ENCODE data around the gene TMEM178B. TPM values are rescaled to one million over a fixed set of nuclear protein-coding genes. Genes with fewer than 3 reads are reported as not detected.
"Not testable (repeated sequence)": the region's sequence is repeated elsewhere in the genome, so short reads cannot be mapped to it uniquely, and the experiment has no call there.

The TMEM178B gene
- polyA plus RNA-seq, 4 donors, result 0.30 to 0.69 TPM; not detected in 2

DNA sequence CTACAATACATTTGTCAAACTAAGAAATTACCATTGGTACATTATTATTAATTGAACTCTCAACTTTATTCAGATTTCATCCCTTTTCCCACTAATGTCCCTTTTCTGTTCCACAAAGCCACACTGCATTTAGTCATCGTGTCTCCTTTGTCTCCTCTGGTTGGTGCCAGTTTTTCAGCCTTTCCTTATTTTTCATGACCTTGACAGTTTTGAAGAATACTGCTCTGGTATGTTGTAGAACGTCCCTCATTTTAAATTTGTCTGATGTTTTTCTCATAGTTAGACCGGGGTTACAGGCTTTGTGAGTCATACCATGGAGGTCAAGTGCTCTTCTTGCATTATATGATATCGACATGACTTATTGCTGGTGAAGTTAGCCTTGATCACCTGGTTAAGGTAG, 304.0 kb downstream of the TMEM178B start:
- H3K27me3 ChIP-seq (ENCODE audit: control insufficient read depth in 3 of 3, insufficient read depth in 3 of 3, low read length in 3 of 3), result peaks cover 0 to 3% (median 0%) of the 10 kb centered on the region in 3 donors
- H3K4me1 ChIP-seq (ENCODE audit: control insufficient read depth in 3 of 3, insufficient read depth in 2 of 3, low read depth in 1 of 3, low read length in 2 of 3), result no peaks in the 10 kb centered on the region
- H3K27ac ChIP-seq (ENCODE audit: low read depth in 1 of 3, low read length in 2 of 3), result no peak overlapping the region
- DNase-seq, result no peak
- WGBS, 3 donors, result 69 to 79% (median 76%) methylated on average over 4 of the region's 4 CpGs
- no peaks in the 10 kb centered on the region for H3K36me3 ChIP-seq (ENCODE audit: control insufficient read depth in 3 of 3, insufficient read depth in 2 of 3, low read depth in 1 of 3, low read length in 3 of 3)
- FAIRE-seq, result no peak
- no peak overlapping the region for H3K4me3 ChIP-seq (ENCODE audit: low read depth in 1 of 3, low read length in 3 of 3)
- H3K9me3 ChIP-seq (ENCODE audit: control insufficient read depth in 2 of 2, insufficient read depth in 1 of 2, low read depth in 1 of 2, low read length in 1 of 2), result peaks cover 0 to 2% of the 10 kb centered on the region in 2 donors

DNA sequence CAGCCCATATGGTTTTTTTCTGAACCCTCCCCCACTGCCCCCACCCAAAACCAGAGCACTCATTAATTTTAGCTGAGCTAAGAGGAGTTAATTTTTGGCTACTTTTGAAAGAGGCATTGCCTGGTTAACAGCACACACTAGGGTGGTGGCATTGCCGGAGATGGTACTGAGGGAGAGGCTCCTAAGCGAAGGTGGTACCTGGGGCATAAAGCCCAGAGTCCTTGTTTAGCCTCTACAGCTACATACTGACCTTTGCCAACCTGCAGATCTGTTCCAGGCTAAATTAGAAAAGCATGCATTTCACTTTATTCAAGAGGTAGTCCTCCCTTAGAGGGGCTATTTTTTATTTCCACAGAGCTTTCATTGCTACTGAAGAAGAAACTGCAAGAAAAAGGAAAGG, 304.5 kb downstream of the TMEM178B start:
- WGBS, 3 donors, result 87 to 92% (median 90%) methylated on average over 2 of the region's 2 CpGs
- no peaks in the 10 kb centered on the region for H3K36me3 ChIP-seq (ENCODE audit: control insufficient read depth in 3 of 3, insufficient read depth in 2 of 3, low read depth in 1 of 3, low read length in 3 of 3)
- peaks cover 0 to 3% (median 0%) of the 10 kb centered on the region in 3 donors for H3K27me3 ChIP-seq (ENCODE audit: control insufficient read depth in 3 of 3, insufficient read depth in 3 of 3, low read length in 3 of 3)
- H3K27ac ChIP-seq (ENCODE audit: low read depth in 1 of 3, low read length in 2 of 3), result no peak overlapping the region
- no peak for DNase-seq
- no peaks in the 10 kb centered on the region for H3K4me1 ChIP-seq (ENCODE audit: control insufficient read depth in 3 of 3, insufficient read depth in 2 of 3, low read depth in 1 of 3, low read length in 2 of 3)
- no peak overlapping the region for H3K4me3 ChIP-seq (ENCODE audit: low read depth in 1 of 3, low read length in 3 of 3)
- FAIRE-seq, result no peak
- peaks cover 0 to 2% of the 10 kb centered on the region in 2 donors for H3K9me3 ChIP-seq (ENCODE audit: control insufficient read depth in 2 of 2, insufficient read depth in 1 of 2, low read depth in 1 of 2, low read length in 1 of 2)

DNA sequence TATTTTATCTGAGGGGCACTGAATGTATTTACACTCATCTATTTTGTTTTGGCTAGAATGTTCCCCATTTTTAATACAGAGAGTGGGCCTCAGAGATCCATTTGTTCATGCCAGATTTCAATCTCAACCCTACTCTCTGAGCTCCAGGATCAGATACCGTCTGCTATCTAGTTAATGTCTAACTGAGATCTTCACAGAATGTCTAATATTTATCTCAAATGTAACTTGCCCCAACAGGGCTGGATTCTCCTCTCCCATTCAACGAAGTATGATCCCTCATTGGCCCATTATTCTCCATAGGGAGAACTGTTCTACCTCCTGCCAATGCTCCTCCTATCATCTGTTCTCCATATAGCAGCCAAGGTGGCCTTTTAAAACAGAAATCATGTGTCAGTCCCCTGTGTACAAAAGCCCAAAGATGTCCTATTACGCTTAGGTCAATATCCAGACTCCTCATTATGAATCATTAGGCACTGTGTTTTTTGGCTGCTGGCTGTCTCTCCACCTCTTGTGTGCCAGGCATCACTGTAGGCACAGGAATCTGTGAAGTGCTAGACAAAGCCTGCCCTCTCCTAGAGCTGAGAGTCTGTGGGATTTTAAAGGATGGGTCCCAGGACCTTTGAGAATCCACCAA, 308.0 kb downstream of the TMEM178B start:
- DNase-seq, result no peak
- H3K27ac ChIP-seq (ENCODE audit: low read depth in 1 of 3, low read length in 2 of 3), result no peak overlapping the region

DNA sequence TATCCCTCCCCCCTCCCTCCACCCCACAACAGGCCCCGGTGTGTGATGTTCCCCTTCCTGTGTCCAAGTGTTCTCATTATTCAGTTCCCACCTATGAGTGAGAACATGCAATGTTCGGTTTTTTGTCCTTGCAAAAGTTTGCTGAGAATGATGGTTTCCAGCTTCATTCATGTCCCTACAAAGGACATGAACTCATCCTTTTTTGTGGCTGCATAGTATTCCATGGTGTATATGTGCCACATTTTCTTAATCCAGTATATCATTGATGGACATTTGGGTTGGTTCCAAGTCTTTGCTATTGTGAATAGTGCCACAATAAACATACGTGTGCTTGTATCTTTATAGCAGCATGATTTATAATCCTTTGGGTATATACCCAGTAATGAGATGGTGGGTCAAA, 309.5 kb downstream of the TMEM178B start:
- H3K9me3 ChIP-seq (ENCODE audit: control insufficient read depth in 2 of 2, insufficient read depth in 1 of 2, low read depth in 1 of 2, low read length in 1 of 2); H3K4me3 ChIP-seq (ENCODE audit: low read depth in 1 of 3, low read length in 3 of 3); H3K27me3 ChIP-seq (ENCODE audit: control insufficient read depth in 3 of 3, insufficient read depth in 3 of 3, low read length in 3 of 3); H3K4me1 ChIP-seq (ENCODE audit: control insufficient read depth in 3 of 3, insufficient read depth in 2 of 3, low read depth in 1 of 3, low read length in 2 of 3); DNase-seq; H3K27ac ChIP-seq (ENCODE audit: low read depth in 1 of 3, low read length in 2 of 3); H3K36me3 ChIP-seq (ENCODE audit: control insufficient read depth in 3 of 3, insufficient read depth in 2 of 3, low read depth in 1 of 3, low read length in 3 of 3); FAIRE-seq: not testable (repeated sequence)
- 72 to 93% (median 81%) methylated on average over 2 to 3 of the region's 3 CpGs for WGBS, 3 donors

More for the DNA sequence above, 308.0 kb downstream of the TMEM178B start:
- Histone ChIP-seq H3K4me3 (ENCODE audit: low read depth in 1 of 3, low read length in 3 of 3) (no peak overlapping the region), H3K9me3 (ENCODE audit: control insufficient read depth in 2 of 2, insufficient read depth in 1 of 2, low read depth in 1 of 2, low read length in 1 of 2) (peaks cover 0 to 2% of the 10 kb centered on the region in 2 donors), H3K4me1 (ENCODE audit: control insufficient read depth in 3 of 3, insufficient read depth in 2 of 3, low read depth in 1 of 3, low read length in 2 of 3) (no peaks in the 10 kb centered on the region), H3K36me3 (ENCODE audit: control insufficient read depth in 3 of 3, insufficient read depth in 2 of 3, low read depth in 1 of 3, low read length in 3 of 3) (no peaks in the 10 kb centered on the region), H3K27me3 (ENCODE audit: control insufficient read depth in 3 of 3, insufficient read depth in 3 of 3, low read length in 3 of 3) (peaks cover 0 to 3% (median 0%) of the 10 kb centered on the region in 3 donors)
- no peak for FAIRE-seq
- WGBS, 3 donors, result 38 to 62% (median 45%) methylated on average over 3 of the region's 3 CpGs

DNA sequence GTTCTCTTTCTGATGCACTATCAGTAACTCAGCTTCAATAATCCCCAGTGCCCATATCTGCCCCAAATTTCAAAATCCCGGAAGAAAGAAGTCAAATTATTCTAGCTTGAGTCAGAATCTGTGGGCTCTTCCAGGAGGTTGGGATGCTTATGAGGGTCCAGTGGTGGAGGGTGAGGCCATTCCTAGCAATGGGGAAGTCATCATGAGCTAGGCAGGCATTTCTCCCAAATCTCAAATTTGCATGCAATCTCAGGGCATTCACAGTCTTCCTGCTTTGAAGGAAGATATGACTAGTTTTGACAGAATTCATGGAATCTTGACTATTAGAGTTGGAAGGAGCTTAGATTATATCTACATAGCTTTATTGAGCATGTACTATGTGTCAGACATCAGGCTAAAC, 313.0 kb downstream of the TMEM178B start:
- Histone ChIP-seq H3K27ac (ENCODE audit: low read depth in 1 of 3, low read length in 2 of 3) (no peak overlapping the region), H3K9me3 (ENCODE audit: control insufficient read depth in 2 of 2, insufficient read depth in 1 of 2, low read depth in 1 of 2, low read length in 1 of 2) (peaks cover 0 to 2% of the 10 kb centered on the region in 2 donors), H3K4me1 (ENCODE audit: control insufficient read depth in 3 of 3, insufficient read depth in 2 of 3, low read depth in 1 of 3, low read length in 2 of 3) (no peaks in the 10 kb centered on the region), H3K4me3 (ENCODE audit: low read depth in 1 of 3, low read length in 3 of 3) (no peak overlapping the region), H3K27me3 (ENCODE audit: control insufficient read depth in 3 of 3, insufficient read depth in 3 of 3, low read length in 3 of 3) (no peaks in the 10 kb centered on the region), H3K36me3 (ENCODE audit: control insufficient read depth in 3 of 3, insufficient read depth in 2 of 3, low read depth in 1 of 3, low read length in 3 of 3) (no peaks in the 10 kb centered on the region)
- FAIRE-seq (no peak), DNase-seq (no peak)
- WGBS, 3 donors, result 61 to 98% (median 95%) methylated on average over 1 of the region's 1 CpG

DNA sequence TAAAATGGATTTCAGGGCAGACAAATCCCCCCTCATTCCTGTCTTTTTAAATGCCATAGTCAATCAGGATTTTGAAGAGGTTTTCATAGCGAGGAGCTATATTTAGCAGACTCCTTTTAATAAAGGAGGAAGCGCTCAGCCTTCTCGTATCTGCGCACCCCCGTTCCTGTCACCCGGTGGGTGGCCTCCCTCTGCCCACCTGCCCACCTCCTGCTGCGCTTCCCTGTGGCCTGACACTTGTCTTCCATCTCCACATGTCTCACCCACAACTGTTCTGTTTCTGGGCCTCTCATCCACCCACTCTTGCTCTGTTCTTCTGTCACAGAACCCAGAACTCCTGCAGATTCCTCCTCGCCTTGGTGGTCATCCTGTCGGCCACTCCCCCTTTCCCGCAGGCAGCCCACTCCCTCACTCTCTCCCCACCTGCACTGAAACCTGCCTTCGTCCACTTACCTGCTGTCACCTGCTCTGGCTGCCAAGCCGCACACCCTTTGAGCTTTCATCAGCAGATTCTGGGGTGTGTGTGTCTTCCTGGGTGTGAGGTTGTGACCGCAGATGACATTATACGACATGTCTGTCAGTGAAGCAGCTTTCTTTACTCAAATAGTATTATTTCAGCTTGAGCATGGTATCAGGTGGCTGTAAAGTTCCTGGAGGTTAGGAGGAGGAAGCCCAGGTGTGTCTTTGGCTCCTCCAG, 313.8 kb downstream of the TMEM178B start:
- WGBS, 3 donors, result 76 to 80% (median 78%) methylated on average over 14 of the region's 14 CpGs
- Histone ChIP-seq H3K9me3 (ENCODE audit: control insufficient read depth in 2 of 2, insufficient read depth in 1 of 2, low read depth in 1 of 2, low read length in 1 of 2) (peaks cover 0 to 2% of the 10 kb centered on the region in 2 donors), H3K36me3 (ENCODE audit: control insufficient read depth in 3 of 3, insufficient read depth in 2 of 3, low read depth in 1 of 3, low read length in 3 of 3) (no peaks in the 10 kb centered on the region), H3K4me1 (ENCODE audit: control insufficient read depth in 3 of 3, insufficient read depth in 2 of 3, low read depth in 1 of 3, low read length in 2 of 3) (no peaks in the 10 kb centered on the region), H3K4me3 (ENCODE audit: low read depth in 1 of 3, low read length in 3 of 3) (no peak overlapping the region), H3K27ac (ENCODE audit: low read depth in 1 of 3, low read length in 2 of 3) (no peak overlapping the region), H3K27me3 (ENCODE audit: control insufficient read depth in 3 of 3, insufficient read depth in 3 of 3, low read length in 3 of 3) (no peaks in the 10 kb centered on the region)
- FAIRE-seq, result no peak
- no peak for DNase-seq

DNA sequence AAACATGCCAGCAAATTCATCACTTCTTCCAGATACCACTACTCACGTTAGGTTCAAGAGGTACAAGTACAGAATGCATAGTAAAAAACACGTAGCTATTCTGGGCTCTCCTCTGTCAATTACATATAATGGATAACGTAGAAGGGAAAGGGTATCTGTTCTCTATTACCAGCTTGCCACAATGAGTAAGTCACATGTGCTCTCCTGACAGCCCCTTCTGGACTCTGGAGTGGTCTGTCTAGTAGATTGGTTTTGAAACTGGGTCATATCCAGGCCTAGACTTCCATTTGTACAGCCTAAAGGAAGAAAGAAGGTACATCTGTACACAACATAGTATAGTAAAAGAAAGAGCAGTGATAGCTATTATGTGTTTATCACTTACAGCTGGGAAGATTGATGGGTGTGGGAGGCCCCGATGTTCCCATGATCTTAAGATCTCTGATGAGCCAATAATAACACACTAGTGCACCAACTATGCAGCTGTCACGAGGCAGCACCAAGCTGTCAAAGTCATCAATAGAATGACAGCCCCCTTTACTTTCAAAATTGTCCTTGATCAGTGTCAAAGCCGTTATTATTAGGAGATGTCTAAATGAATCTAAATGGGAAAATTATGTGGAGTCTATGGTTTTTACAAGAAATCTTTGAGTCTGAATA, 315.4 kb downstream of the TMEM178B start:
- H3K27ac ChIP-seq (ENCODE audit: low read depth in 1 of 3, low read length in 2 of 3), result no peak overlapping the region
- WGBS, 3 donors, result 70 to 77% (median 76%) methylated on average over 6 of the region's 6 CpGs

DNA sequence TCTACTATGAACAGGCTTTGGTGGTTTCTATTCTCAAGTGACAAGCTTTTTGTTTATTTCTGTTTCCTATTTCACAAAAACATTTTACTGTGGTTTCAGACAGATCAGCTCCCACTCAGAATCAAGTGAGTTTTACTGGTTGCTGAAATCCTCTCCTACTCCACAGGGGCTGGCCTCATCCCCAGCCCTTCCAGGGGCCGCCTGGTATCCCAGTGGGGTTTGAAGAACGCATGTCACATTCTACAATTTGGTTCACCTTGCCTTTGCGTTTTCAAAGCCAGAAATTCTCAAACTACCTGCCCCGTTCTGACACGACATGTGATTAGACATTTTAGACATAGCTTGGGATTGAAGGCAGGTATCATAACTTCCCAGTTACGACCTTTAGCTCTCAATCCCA, 316.5 kb downstream of the TMEM178B start:
- Histone ChIP-seq H3K36me3 (ENCODE audit: control insufficient read depth in 3 of 3, insufficient read depth in 2 of 3, low read depth in 1 of 3, low read length in 3 of 3) (no peaks in the 10 kb centered on the region), H3K4me1 (ENCODE audit: control insufficient read depth in 3 of 3, insufficient read depth in 2 of 3, low read depth in 1 of 3, low read length in 2 of 3) (no peaks in the 10 kb centered on the region), H3K4me3 (ENCODE audit: low read depth in 1 of 3, low read length in 3 of 3) (no peak overlapping the region), H3K27ac (ENCODE audit: low read depth in 1 of 3, low read length in 2 of 3) (no peak overlapping the region), H3K27me3 (ENCODE audit: control insufficient read depth in 3 of 3, insufficient read depth in 3 of 3, low read length in 3 of 3) (peaks cover 0 to under 1% (median 0%) of the 10 kb centered on the region in 3 donors), H3K9me3 (ENCODE audit: control insufficient read depth in 2 of 2, insufficient read depth in 1 of 2, low read depth in 1 of 2, low read length in 1 of 2) (no peaks in the 10 kb centered on the region)
- FAIRE-seq (no peak), DNase-seq (no peak)
- WGBS, 3 donors, result 81 to 84% (median 82%) methylated on average over 6 of the region's 6 CpGs

More for the DNA sequence above, 315.4 kb downstream of the TMEM178B start:
- no peaks in the 10 kb centered on the region for H3K27me3 ChIP-seq (ENCODE audit: control insufficient read depth in 3 of 3, insufficient read depth in 3 of 3, low read length in 3 of 3)
- FAIRE-seq, result no peak
- no peaks in the 10 kb centered on the region for H3K36me3 ChIP-seq (ENCODE audit: control insufficient read depth in 3 of 3, insufficient read depth in 2 of 3, low read depth in 1 of 3, low read length in 3 of 3)
- no peak overlapping the region for H3K4me3 ChIP-seq (ENCODE audit: low read depth in 1 of 3, low read length in 3 of 3)
- DNase-seq, result no peak
- H3K9me3 ChIP-seq (ENCODE audit: control insufficient read depth in 2 of 2, insufficient read depth in 1 of 2, low read depth in 1 of 2, low read length in 1 of 2), result no peaks in the 10 kb centered on the region
- no peaks in the 10 kb centered on the region for H3K4me1 ChIP-seq (ENCODE audit: control insufficient read depth in 3 of 3, insufficient read depth in 2 of 3, low read depth in 1 of 3, low read length in 2 of 3)
